ENCODE data around the gene TAPT1.

DNA sequence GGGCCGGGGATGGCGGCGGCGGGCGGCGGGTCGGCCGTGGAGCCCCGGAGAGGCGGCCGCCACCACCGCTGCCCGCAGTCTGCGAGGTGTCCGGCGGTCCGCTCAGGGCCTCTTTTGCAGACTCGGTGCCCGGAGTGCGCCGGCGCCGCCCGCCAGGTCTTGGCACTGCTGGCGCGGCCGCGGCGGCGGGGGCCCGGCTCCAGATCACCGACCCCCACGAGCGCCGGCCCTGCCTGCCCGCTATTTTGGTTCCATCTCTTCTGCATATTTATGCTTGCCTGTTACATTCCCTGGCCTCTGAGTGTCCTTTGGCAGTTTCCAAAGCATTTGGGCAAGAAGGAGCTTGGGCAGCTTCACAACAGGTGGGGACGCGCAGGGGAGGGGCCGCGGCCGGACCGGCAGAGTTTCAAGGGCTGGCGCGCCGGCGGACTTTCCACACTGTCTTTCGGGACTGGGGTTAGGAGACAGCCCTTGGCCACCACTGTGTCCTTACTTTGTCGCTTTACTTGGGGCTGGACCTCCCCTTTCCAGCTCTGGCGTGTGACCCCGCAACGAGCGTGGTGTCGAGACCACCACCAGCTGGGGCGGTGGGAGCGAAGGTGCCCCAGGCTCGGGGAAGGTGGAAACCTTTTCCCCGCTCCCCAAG is 668 bp upstream of the TAPT1 start:
- TF ChIP-seq, protein P1, sequence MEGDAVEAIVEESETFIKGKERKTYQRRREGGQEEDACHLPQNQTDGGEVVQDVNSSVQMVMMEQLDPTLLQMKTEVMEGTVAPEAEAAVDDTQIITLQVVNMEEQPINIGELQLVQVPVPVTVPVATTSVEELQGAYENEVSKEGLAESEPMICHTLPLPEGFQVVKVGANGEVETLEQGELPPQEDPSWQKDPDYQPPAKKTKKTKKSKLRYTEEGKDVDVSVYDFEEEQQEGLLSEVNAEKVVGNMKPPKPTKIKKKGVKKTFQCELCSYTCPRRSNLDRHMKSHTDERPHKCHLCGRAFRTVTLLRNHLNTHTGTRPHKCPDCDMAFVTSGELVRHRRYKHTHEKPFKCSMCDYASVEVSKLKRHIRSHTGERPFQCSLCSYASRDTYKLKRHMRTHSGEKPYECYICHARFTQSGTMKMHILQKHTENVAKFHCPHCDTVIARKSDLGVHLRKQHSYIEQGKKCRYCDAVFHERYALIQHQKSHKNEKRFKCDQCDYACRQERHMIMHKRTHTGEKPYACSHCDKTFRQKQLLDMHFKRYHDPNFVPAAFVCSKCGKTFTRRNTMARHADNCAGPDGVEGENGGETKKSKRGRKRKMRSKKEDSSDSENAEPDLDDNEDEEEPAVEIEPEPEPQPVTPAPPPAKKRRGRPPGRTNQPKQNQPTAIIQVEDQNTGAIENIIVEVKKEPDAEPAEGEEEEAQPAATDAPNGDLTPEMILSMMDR (IDR thresholded peaks at IDR 0.05): no peak
- no peak for TF ChIP-seq POLR2A (IDR thresholded peaks at IDR 0.05)
